GM23338 (cell line): Measurements from ENCODE around the gene MPHOSPH8. TPM values are rescaled to one million over a fixed set of nuclear protein-coding genes. Genes with fewer than 3 reads are reported as not detected.

ENCODE experiments used
- ATAC-seq: fragments of 200-7000 bp; cut with Tn5 transposase; 3 replicates; pipeline ENCODE4 v1.9.1; 2020
- DNase-seq: peaks from one replicate; pipeline ENCODE4 v3.0.0-alpha.2; 2015; ENCODE audit warnings: low spot score
- H2AFZ ChIP-seq: fragments of 200-600 bp; sonication (generic); 2 replicates; pipeline ENCODE4 v1.8.0; 2016; ENCODE audit warnings: antibody characterized with exemption, mild to moderate bottlenecking, moderate library complexity
- H3F3A ChIP-seq: fragments of 200-600 bp; sonication (generic); replicated peaks from 2 replicates; pipeline ENCODE4 v1.8.0; 2017; ENCODE audit warnings: antibody characterized with exemption, mixed run types, low read depth
- H3K27ac ChIP-seq: fragments of 200-600 bp; sonication (generic); 2 replicates; pipeline ENCODE4 v1.6.1; 2016; ENCODE audit warnings: low read depth
- H3K27me3 ChIP-seq: fragments of 200-600 bp; sonication (generic); 2 replicates; pipeline ENCODE4 v1.8.0; 2016; ENCODE audit warnings: mild to moderate bottlenecking, mixed run types, moderate library complexity; ENCODE audit not compliant: insufficient read depth
- H3K36me3 ChIP-seq: fragments of 200-600 bp; sonication (generic); 2 replicates; pipeline ENCODE4 v1.8.0; 2016; ENCODE audit warnings: mild to moderate bottlenecking; ENCODE audit not compliant: insufficient read depth
- H3K4me1 ChIP-seq: fragments of 200-600 bp; sonication (generic); 2 replicates; pipeline ENCODE4 v1.8.0; 2016; ENCODE audit warnings: mild to moderate bottlenecking, moderate library complexity; ENCODE audit not compliant: insufficient read depth
- H3K4me2 ChIP-seq: fragments of 200-600 bp; sonication (generic); 2 replicates; pipeline ENCODE4 v1.7.1; 2017; ENCODE audit warnings: mixed run types
- H3K4me3 ChIP-seq: fragments of 200-600 bp; sonication (generic); 2 replicates; pipeline ENCODE4 v1.6.1; 2016; ENCODE audit warnings: mixed run types
- H3K79me2 ChIP-seq: fragments of 200-600 bp; sonication (generic); replicated peaks from 2 replicates; pipeline ENCODE4 v1.8.0; 2017; ENCODE audit warnings: mild to moderate bottlenecking; ENCODE audit not compliant: insufficient read depth
- H3K9me2 ChIP-seq: fragments of 200-600 bp; sonication (generic); 2 replicates; pipeline ENCODE4 v1.8.0; 2017; ENCODE audit not compliant: insufficient read depth
- H4K20me1 ChIP-seq: fragments of 200-600 bp; sonication (generic); replicated peaks from 2 replicates; pipeline ENCODE4 v1.8.0; 2017; ENCODE audit warnings: mild to moderate bottlenecking; ENCODE audit not compliant: insufficient read depth
- H3K27ac Mint-ChIP-seq: 2 replicates; pipeline ENCODE4 v1.8.0; 2020; ENCODE audit warnings: inconsistent platforms, mild to moderate bottlenecking, moderate library complexity, mixed read lengths
- H3K27me3 Mint-ChIP-seq: 3 replicates; pipeline ENCODE4 v1.8.0; 2022; ENCODE audit warnings: low read depth, mild to moderate bottlenecking, moderate library complexity, mixed read lengths, inconsistent platforms; ENCODE audit not compliant: insufficient read depth, poor library complexity
- H3K36me3 Mint-ChIP-seq: 3 replicates; pipeline ENCODE4 v1.8.0; 2021; ENCODE audit warnings: low read depth, mild to moderate bottlenecking, inconsistent platforms, moderate library complexity, mixed read lengths
- H3K4me1 Mint-ChIP-seq: 3 replicates; pipeline ENCODE4 v1.8.0; 2020; ENCODE audit warnings: mild to moderate bottlenecking, inconsistent platforms, mixed read lengths
- H3K4me3 Mint-ChIP-seq: 3 replicates; pipeline ENCODE4 v1.8.0; 2021; ENCODE audit warnings: moderate library complexity, mild to moderate bottlenecking, inconsistent platforms, mixed read lengths
- H3K9me3 Mint-ChIP-seq: 3 replicates; pipeline ENCODE4 v1.8.0; 2020; ENCODE audit warnings: moderate library complexity, mild to moderate bottlenecking, inconsistent platforms, mixed read lengths
- CREB1 ChIP-seq: fragments of 250-450 bp; sonication (Bioruptor Pico); IDR thresholded peaks from 2 replicates; pipeline ENCODE4 v1.5.0; 2020; ENCODE audit warnings: low read depth, mild to moderate bottlenecking, moderate library complexity
- EZH2phosphoT487 ChIP-seq: fragments of 200-600 bp; sonication (generic); IDR thresholded peaks from one replicate; pipeline ENCODE4 v1.8.1; 2018; ENCODE audit warnings: antibody characterized with exemption; ENCODE audit not compliant: unreplicated experiment
- JUNB ChIP-seq: IDR thresholded peaks from one replicate; pipeline ENCODE4 v1.6.1; 2016; ENCODE audit warnings: antibody characterized with exemption; ENCODE audit not compliant: unreplicated experiment
- NANOG ChIP-seq: IDR thresholded peaks from 2 replicates; pipeline ENCODE4 v1.6.1; 2016; ENCODE audit warnings: antibody characterized with exemption, borderline replicate concordance
- POLR2AphosphoS5 ChIP-seq: IDR thresholded peaks from 2 replicates; pipeline ENCODE4 v1.6.1; 2016; ENCODE audit warnings: antibody characterized with exemption, low read depth
- REST ChIP-seq: IDR thresholded peaks from one replicate; pipeline ENCODE4 v1.6.1; 2018; ENCODE audit warnings: antibody characterized with exemption; ENCODE audit not compliant: unreplicated experiment
- STAT1 ChIP-seq: IDR thresholded peaks from one replicate; pipeline ENCODE4 v1.6.1; 2016; ENCODE audit warnings: antibody characterized with exemption; ENCODE audit not compliant: unreplicated experiment
- ZNF114 ChIP-seq: fragments of 250-450 bp; sonication (Bioruptor Pico); IDR thresholded peaks from 2 replicates; pipeline ENCODE4 v1.5.0; 2020; ENCODE audit warnings: mild to moderate bottlenecking, moderate library complexity
- ZNF331 ChIP-seq: fragments of 250-450 bp; sonication (Bioruptor Pico); IDR thresholded peaks from 2 replicates; pipeline ENCODE4 v1.5.0; 2020; ENCODE audit warnings: low read depth, mild to moderate bottlenecking, moderate library complexity
- ZNF462 ChIP-seq: fragments of 250-450 bp; sonication (Bioruptor Pico); IDR thresholded peaks from 2 replicates; pipeline ENCODE4 v1.5.0; 2020; ENCODE audit warnings: mild to moderate bottlenecking, moderate library complexity
- polyA plus RNA-seq: library from polyadenylated mRNA; unstranded; fragments of >200 nt; fragmentation: Nextera tagmentation; extraction: Ambion mirVana; gene quantifications from 2 replicates; pipeline ENCODE4 v1.2.1, GENCODE V29; 2016
- total RNA-seq: library from RNA; depleted of rRNA; stranded (reverse); fragments of >200 nt; shearing (Covaris generic); gene quantifications from 2 replicates; pipeline ENCODE4 v1.2.3, GENCODE V29; 2014
- TF ChIP-seq, protein P1 (sequence below): IDR thresholded peaks from 2 replicates; pipeline ENCODE4 v1.6.1; 2016; ENCODE audit warnings: antibody characterized with exemption

MPHOSPH8 gene
- total and polyA plus RNA-seq, 2 experiments from 2014 or later: 15.6 to 31.9 TPM

DNA sequence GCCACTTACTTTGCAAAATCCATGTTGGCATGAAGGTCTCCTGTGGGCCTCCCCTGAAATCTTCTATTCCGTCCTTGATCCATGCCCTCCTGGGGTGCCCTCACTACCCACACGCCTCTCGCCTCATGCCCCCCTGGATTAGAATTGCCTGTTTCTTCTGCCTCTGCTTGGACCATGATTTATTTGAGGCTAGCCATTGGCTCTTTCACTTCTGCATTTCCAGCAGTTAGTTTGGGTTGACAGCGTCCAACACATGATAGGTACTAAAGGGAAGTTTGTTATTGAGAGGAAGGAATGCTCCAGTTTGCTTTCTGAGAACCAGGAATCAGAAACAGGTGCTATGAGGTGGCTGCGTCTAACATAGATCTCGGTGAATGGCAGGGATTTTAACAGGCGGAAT lies 41.6 kb upstream of the MPHOSPH8 start:
- Mint-ChIP-seq H3K27ac (no peak overlapping the region), H3K9me3 (peaks cover 81% of the 10 kb centered on the region), H3K36me3 (peaks cover 4% of the 10 kb centered on the region; the same call in 1 of the 3 replicates), H3K4me1 (no peaks in the 10 kb centered on the region), H3K27me3 (peaks cover 12% of the 10 kb centered on the region), H3K4me3 (no peak overlapping the region)
- Histone ChIP-seq H3K27ac (no peak overlapping the region), H3F3A (no peaks in the 10 kb centered on the region), H2AFZ (no peak overlapping the region), H4K20me1 (no peaks in the 10 kb centered on the region), H3K79me2 (no peaks in the 10 kb centered on the region), H3K4me3 (no peak overlapping the region), H3K9me2 (no peaks in the 10 kb centered on the region), H3K36me3 (no peaks in the 10 kb centered on the region), H3K4me1 (no peaks in the 10 kb centered on the region; the same call in 1 of the 2 replicates), H3K4me2 (no peak overlapping the region), H3K27me3 (no peaks in the 10 kb centered on the region)
- TF ChIP-seq NANOG (no peak), POLR2AphosphoS5 (no peak), EZH2phosphoT487 (no peak), JUNB (no peak), STAT1 (no peak), CREB1 (CRISPR knock-in tag) (no peak), REST (no peak)
- TF ChIP-seq, protein P1, sequence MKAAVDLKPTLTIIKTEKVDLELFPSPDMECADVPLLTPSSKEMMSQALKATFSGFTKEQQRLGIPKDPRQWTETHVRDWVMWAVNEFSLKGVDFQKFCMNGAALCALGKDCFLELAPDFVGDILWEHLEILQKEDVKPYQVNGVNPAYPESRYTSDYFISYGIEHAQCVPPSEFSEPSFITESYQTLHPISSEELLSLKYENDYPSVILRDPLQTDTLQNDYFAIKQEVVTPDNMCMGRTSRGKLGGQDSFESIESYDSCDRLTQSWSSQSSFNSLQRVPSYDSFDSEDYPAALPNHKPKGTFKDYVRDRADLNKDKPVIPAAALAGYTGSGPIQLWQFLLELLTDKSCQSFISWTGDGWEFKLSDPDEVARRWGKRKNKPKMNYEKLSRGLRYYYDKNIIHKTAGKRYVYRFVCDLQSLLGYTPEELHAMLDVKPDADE: no peak
- DNase-seq (no peak), ATAC-seq (no peak)

GRCh38 chr13:19592657-19593180 lies 40.7 kb upstream of the MPHOSPH8 start:
- Histone ChIP-seq H3K9me2 (no peaks in the 10 kb centered on the region), H3K27ac (no peak overlapping the region), H3K4me1 (no peaks in the 10 kb centered on the region), H3K36me3 (no peaks in the 10 kb centered on the region), H3K27me3 (no peaks in the 10 kb centered on the region), H4K20me1 (no peaks in the 10 kb centered on the region), H2AFZ (no peak overlapping the region), H3K4me2 (no peak overlapping the region), H3K79me2 (no peaks in the 10 kb centered on the region), H3K4me3 (no peak overlapping the region), H3F3A (no peaks in the 10 kb centered on the region)
- ATAC-seq: no peak
- H3K4me1 Mint-ChIP-seq: no peaks in the 10 kb centered on the region
- peaks cover 12% of the 10 kb centered on the region for H3K27me3 Mint-ChIP-seq
- H3K27ac Mint-ChIP-seq: no peak overlapping the region
- H3K36me3 Mint-ChIP-seq: peaks cover 4% of the 10 kb centered on the region; the same call in 1 of the 3 replicates
- H3K4me3 Mint-ChIP-seq: no peak overlapping the region
- no peak for DNase-seq
- H3K9me3 Mint-ChIP-seq: peaks cover 83% of the 10 kb centered on the region
- no peak for TF ChIP-seq ZNF462 (CRISPR knock-in tag)
- no peak for TF ChIP-seq ZNF331 (CRISPR knock-in tag)
- TF ChIP-seq ZNF114 (CRISPR knock-in tag): no peak
- no peak for TF ChIP-seq CREB1 (CRISPR knock-in tag)
- no peak for TF ChIP-seq POLR2AphosphoS5
